Pancreas (tissue), 10 donors: Measurements from ENCODE around the gene HECTD1. TPM values are rescaled to one million over a fixed set of nuclear protein-coding genes. Genes with fewer than 3 reads are reported as not detected.

Experiments used
- ATAC-seq, 4 donors: fragments of 200-7000 bp; cut with Tn5 transposase; one replicate each; pipeline versions ENCODE4 v1.8.0 to v1.9.1; 2020; ENCODE audit warnings: mild to moderate bottlenecking in 4 of 4, moderate library complexity in 4 of 4
- DNase-seq, 6 donors: peaks; one replicate each; pipeline ENCODE4 v3.0.0-alpha.2; 2020
- FAIRE-seq: peaks from 2 replicates; lab custom pipeline; 2012; peaks lifted over from hg19 to GRCh38; lab: Jason Lieb, UNC
- H3K27ac ChIP-seq, 4 donors: fragments of 200-600 bp; sonication (generic); 1 replicate in 3 of 4; 2 replicates in 1 of 4; pipeline versions ENCODE4 v1.5.0 to v1.8.0; 2020
- H3K27me3 ChIP-seq, 4 donors: fragments of 200-600 bp; one replicate each; pipeline ENCODE4 v1.8.0; 2021
- H3K36me3 ChIP-seq, 3 donors: fragments of 200-600 bp; sonication (generic) in 1 of 3; one replicate each; pipeline versions ENCODE4 v1.5.0 to v1.8.0; 2020 to 2021
- H3K4me1 ChIP-seq, 3 donors: fragments of 200-600 bp; one replicate each; pipeline ENCODE4 v1.8.0; 2021
- H3K4me3 ChIP-seq, 4 donors: fragments of 200-600 bp; sonication (generic) in 2 of 4; one replicate each; pipeline versions ENCODE4 v1.5.0 to v1.8.0; 2020 to 2021
- H3K9me3 ChIP-seq, 4 donors: fragments of 200-600 bp; one replicate each; pipeline ENCODE4 v1.8.0; 2021
- WGBS, 2 donors: extraction: QIAGEN DNeasy Blood & Tissue Kit; methylation state at CpG; one replicate each; pipeline ENCODE4 v1.1.7; 2013; 5-methylcytosine and 5-hydroxymethylcytosine counted together
- intact Hi-C, 3 donors: fragments of 100-400 bp; cut with DNase I; formaldehyde crosslinking; loops; one replicate each; pipeline versions ENCODE4 v1.11.1 to v1.14.2; 2022
- polyA plus RNA-seq, 2 donors: library from polyadenylated mRNA; stranded (reverse); fragments of 200-250 nt; gene quantifications; one replicate each; pipeline ENCODE4 v1.2.3, GENCODE V29; 2013
- total RNA-seq, 6 donors: library from RNA; stranded (reverse); fragmentation: NEBNext Ultra II Directional in 4 of 6; extraction: Animal tissue kit (Norgen Biotek cat#: 25700) in 4 of 6; gene quantifications; one replicate each; pipeline versions ENCODE4 v1.2.1 to v1.2.4, GENCODE V29; 2021 to 2023
- TF ChIP-seq, protein P1 (sequence below), 4 donors: fragments of 200-600 bp; sonication (generic) in 3 of 4; IDR thresholded peaks; one replicate each; pipeline versions ENCODE4 v1.5.0 to v1.8.0; 2021; ENCODE audit warnings: antibody characterized with exemption in 4 of 4
- donor health status: healthy with polysubstance abuse.
- donor health status: DM: no; HTN: no; CAD: no; lungs with moderate emphysema.
- donor health status: DM: no; HTN: no; CAD: no.
- donor health status: control.
- donor health status: control.
- donor health status: Bipolar disorder and iron deficiency.
- donor health status: DM: yes; HTN: yes; CAD: no.
- donor health status: DM: no; HTN: no; CAD: no.
- donor health status: DM: no; HTN: no; CAD: no.
- donor health status: DM: yes; HTN: yes; CAD: no.

HECTD1 gene
- total and polyA plus RNA-seq, 8 donors: 28.7 to 84.4 (median 68.0) TPM

DNA sequence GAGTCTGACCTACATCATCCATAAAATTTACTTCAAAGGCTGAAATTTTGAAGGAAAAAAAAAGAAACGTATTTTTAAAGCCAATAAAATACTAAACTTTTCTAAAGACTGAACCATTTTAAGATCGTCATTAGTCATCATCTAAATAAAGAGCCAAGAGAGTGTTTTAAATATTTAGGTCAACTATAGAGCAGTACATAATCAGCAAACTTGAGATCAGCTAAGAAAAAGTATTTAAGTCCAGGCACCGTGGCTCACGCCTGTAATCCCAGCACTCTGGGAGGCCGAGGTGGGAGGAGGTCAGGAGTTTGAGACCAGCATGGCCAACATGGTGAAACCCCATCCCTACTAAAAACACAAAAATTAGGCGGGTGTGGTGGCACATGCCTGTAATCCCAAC, 35.5 kb downstream of the HECTD1 start:
- Histone ChIP-seq H3K36me3 (peaks cover 0 to 55% (median 35%) of the 10 kb centered on the region in 3 donors), H3K4me3 (no peak overlapping the region), H3K9me3 (no peaks in the 10 kb centered on the region), H3K27ac (no peak overlapping the region), H3K4me1 (no peaks in the 10 kb centered on the region), H3K27me3 (no peaks in the 10 kb centered on the region)
- DNase-seq: no peak
- intact Hi-C loops: no loop called here
- TF ChIP-seq, protein P1, sequence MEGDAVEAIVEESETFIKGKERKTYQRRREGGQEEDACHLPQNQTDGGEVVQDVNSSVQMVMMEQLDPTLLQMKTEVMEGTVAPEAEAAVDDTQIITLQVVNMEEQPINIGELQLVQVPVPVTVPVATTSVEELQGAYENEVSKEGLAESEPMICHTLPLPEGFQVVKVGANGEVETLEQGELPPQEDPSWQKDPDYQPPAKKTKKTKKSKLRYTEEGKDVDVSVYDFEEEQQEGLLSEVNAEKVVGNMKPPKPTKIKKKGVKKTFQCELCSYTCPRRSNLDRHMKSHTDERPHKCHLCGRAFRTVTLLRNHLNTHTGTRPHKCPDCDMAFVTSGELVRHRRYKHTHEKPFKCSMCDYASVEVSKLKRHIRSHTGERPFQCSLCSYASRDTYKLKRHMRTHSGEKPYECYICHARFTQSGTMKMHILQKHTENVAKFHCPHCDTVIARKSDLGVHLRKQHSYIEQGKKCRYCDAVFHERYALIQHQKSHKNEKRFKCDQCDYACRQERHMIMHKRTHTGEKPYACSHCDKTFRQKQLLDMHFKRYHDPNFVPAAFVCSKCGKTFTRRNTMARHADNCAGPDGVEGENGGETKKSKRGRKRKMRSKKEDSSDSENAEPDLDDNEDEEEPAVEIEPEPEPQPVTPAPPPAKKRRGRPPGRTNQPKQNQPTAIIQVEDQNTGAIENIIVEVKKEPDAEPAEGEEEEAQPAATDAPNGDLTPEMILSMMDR (IDR thresholded peaks at IDR 0.05): no peak
- no peak for ATAC-seq
- no peak for FAIRE-seq
- WGBS, 2 donors: 86 to 91% methylated on average over 6 of the region's 6 CpGs

GRCh38 chr14:31170411-31170810, 37.2 kb downstream of the HECTD1 start:
- H3K27me3 ChIP-seq: no peaks in the 10 kb centered on the region
- no peaks in the 10 kb centered on the region for H3K9me3 ChIP-seq
- TF ChIP-seq, protein P1 (IDR thresholded peaks at IDR 0.05): no peak
- no peak for DNase-seq
- H3K27ac ChIP-seq: no peak overlapping the region
- no peak for ATAC-seq
- H3K4me3 ChIP-seq: no peak overlapping the region
- H3K4me1 ChIP-seq: no peaks in the 10 kb centered on the region
- FAIRE-seq: no peak
- H3K36me3 ChIP-seq: peaks cover 0 to 53% (median 31%) of the 10 kb centered on the region in 3 donors
- WGBS, 2 donors: 45 to 97% methylated on average over 1 of the region's 1 CpG
- intact Hi-C loops: no loop called here

GRCh38 chr14:31169877-31170276, 37.7 kb downstream of the HECTD1 start:
- H3K9me3 ChIP-seq: no peaks in the 10 kb centered on the region
- no peaks in the 10 kb centered on the region for H3K27me3 ChIP-seq
- no peak overlapping the region for H3K4me3 ChIP-seq
- FAIRE-seq (no peak), DNase-seq (no peak), ATAC-seq (no peak)
- H3K4me1 ChIP-seq: peaks cover 0 to 1% (median 0%) of the 10 kb centered on the region in 3 donors
- intact Hi-C loops: no loop called here
- peaks cover 0 to 49% (median 26%) of the 10 kb centered on the region in 3 donors for H3K36me3 ChIP-seq
- TF ChIP-seq, protein P1 (IDR thresholded peaks at IDR 0.05): no peak
- H3K27ac ChIP-seq: no peak overlapping the region
- 97 to 99% methylated on average over 5 of the region's 5 CpGs for WGBS, 2 donors

DNA sequence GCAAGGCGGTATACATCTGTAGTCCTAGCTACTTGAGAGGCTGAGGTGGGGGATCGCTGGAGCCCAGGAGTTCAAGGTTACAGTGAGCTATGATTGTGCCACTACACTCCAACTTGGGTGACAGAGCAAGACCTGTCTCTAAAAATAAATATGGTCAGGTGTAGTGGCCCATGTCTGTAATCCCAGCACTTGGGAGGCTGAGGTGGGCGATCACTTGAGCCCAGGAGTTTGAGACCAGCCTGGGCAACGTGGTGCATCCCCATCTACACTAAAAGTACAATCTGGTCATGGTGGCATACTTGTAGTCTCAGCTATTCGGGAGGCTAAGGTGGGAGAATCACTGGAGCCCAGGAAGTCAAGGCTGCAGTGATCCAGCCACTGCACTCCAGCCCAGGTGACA, 40.6 kb downstream of the HECTD1 start:
- intact Hi-C loops: no loop called here
- 88 to 94% methylated on average over 5 of the region's 5 CpGs for whole genome bisulfite sequencing, 2 donors

DNA sequence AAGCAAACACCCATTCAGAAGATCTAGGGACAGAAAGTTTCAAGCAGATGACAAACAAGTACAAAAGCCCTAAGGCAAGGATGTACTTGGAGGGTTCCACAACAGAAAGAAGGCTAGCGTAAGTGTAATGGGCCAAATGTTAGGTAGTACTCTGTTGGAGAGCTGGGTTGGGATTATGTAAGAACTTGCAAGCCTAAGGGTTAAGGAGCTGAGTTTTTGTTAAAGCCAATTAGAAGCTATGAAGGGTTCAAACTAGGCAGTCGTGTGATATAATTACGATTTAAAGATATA, 41.4 kb downstream of the HECTD1 start:
- FAIRE-seq (no peak), DNase-seq (no peak), ATAC-seq (no peak)
- H3K4me3 ChIP-seq: no peak overlapping the region
- no peaks in the 10 kb centered on the region for H3K27me3 ChIP-seq
- H3K27ac ChIP-seq: no peak overlapping the region
- intact Hi-C loops: no loop called here
- H3K4me1 ChIP-seq: peaks cover 0 to 5% (median 0%) of the 10 kb centered on the region in 3 donors
- no peaks in the 10 kb centered on the region for H3K9me3 ChIP-seq
- WGBS, 2 donors: 88 to 96% methylated on average over 3 of the region's 3 CpGs
- H3K36me3 ChIP-seq: peaks cover 0 to 17% (median 14%) of the 10 kb centered on the region in 3 donors
- TF ChIP-seq, protein P1 (IDR thresholded peaks at IDR 0.05): no peak

More for the DNA sequence above, 40.6 kb downstream of the HECTD1 start:
- DNase-seq: no peak
- no peaks in the 10 kb centered on the region for H3K27me3 ChIP-seq
- ATAC-seq: no peak
- TF ChIP-seq, protein P1 (IDR thresholded peaks at IDR 0.05): no peak
- H3K4me1 ChIP-seq: peaks cover 0 to 5% (median 0%) of the 10 kb centered on the region in 3 donors
- H3K4me3 ChIP-seq: no peak overlapping the region
- FAIRE-seq: no peak
- no peak overlapping the region for H3K27ac ChIP-seq
- H3K36me3 ChIP-seq: peaks cover 0 to 22% (median 15%) of the 10 kb centered on the region in 3 donors
- H3K9me3 ChIP-seq: no peaks in the 10 kb centered on the region
